T-helper 2 cell (primary cell): ENCODE results near the gene KMT2D.

Source experiments
- DNase-seq, 5 experiments: peaks; one replicate each; pipeline versions ENCODE4 v3.0.0 to v3.0.0-alpha.2; 2012 to 2022
- total RNA-seq, 2 donors: gene quantifications; one replicate each; lab custom pipeline; 2026; lab: John Stamatoyannopoulos, UW

The KMT2D gene
- total RNA-seq = 126 to 182 reads per million in 2 donors

GRCh38 chr12:49060237-49061156 lies at the start of gene KMT2D:
Gene KMT2D, minus strand, starts transcription at chr12:49060794. Its CDS starts 5,470 bp downstream, at chr12:49055324.
- DNase-seq = peak; percentile 68 to 99 (median 85)

GRCh38 chr12:49109641-49110463 lies 49.3 kb upstream of the KMT2D start:
- peak in 1 of 5 experiments; percentile 52 for DNase-seq

GRCh38 chr12:49108958-49109404 lies 48.4 kb upstream of the KMT2D start:
- no peak for DNase-seq

- DNase-seq = no peak
These were observed 45.0 kb upstream of the KMT2D start for GRCh38 chr12:49105504-49106084.

- no peak for DNase-seq
These were observed 44.2 kb upstream of the KMT2D start for GRCh38 chr12:49104822-49105221.

- DNase-seq = no peak
These were observed 39.8 kb upstream of the KMT2D start for GRCh38 chr12:49100380-49100779.

- DNase-seq = no peak
These were observed 38.1 kb upstream of the KMT2D start for GRCh38 chr12:49098703-49099102.

- DNase-seq = peak in 4 of 5 experiments; percentile 39 to 52 (median 46)
These were observed 37.4 kb upstream of the KMT2D start for GRCh38 chr12:49098035-49098451.

GRCh38 chr12:49097381-49097780 lies 36.8 kb upstream of the KMT2D start:
- DNase-seq = no peak

GRCh38 chr12:49094975-49095365 lies 34.4 kb upstream of the KMT2D start:
- no peak for DNase-seq

- DNase-seq = no peak
These were observed 33.8 kb upstream of the KMT2D start, which contains the start of gene DHH for GRCh38 chr12:49094160-49094974. Gene DHH, minus strand, starts transcription at chr12:49094801. Its CDS starts 289 bp downstream, at chr12:49094512.

GRCh38 chr12:49093792-49094159 lies 33.2 kb upstream of the KMT2D start:
- no peak for DNase-seq

GRCh38 chr12:49092816-49093406 lies 32.3 kb upstream of the KMT2D start:
- no peak for DNase-seq

GRCh38 chr12:49092086-49092815 lies 31.7 kb upstream of the KMT2D start:
- DNase-seq = peak in 4 of 5 experiments; percentile 31 to 36 (median 34)

- DNase-seq = no peak
These were observed 31.2 kb upstream of the KMT2D start for GRCh38 chr12:49091836-49092085.

- DNase-seq = no peak
These were observed 30.7 kb upstream of the KMT2D start for GRCh38 chr12:49091056-49091835.

GRCh38 chr12:49089821-49090773 lies 29.5 kb upstream of the KMT2D start:
- DNase-seq = peak in 2 of 5 experiments; percentile 19 to 48

GRCh38 chr12:49088932-49089330 lies 28.3 kb upstream of the KMT2D start:
- DNase-seq = no peak
